Measurements from ENCODE around the gene TLE5. TPM values are rescaled to one million over a fixed set of nuclear protein-coding genes. Genes with fewer than 3 reads are reported as not detected.

TLE5 gene
- total and polyA plus RNA-seq, 2 donors (not counting 3 experiments of a cell fraction or from before 2014, with no cell fraction given): 393 to 574 TPM

- CTCF ChIA-PET: interaction anchor here (3.0 kb wide), 1 partner anchor 83 kb away, joined by 18 read pairs; no protein-coding TSS in a partner anchor
- no peaks in the 10 kb centered on the region for H3K36me3 ChIP-seq (ENCODE audit: control insufficient read depth in 2 of 2, extremely low read depth in 1 of 2, insufficient read depth in 2 of 2, low read length in 2 of 2)
- no peaks in the 10 kb centered on the region for H3K9me3 ChIP-seq (replicated peaks; ENCODE audit: control insufficient read depth, insufficient read depth, low read length)
- H3K27me3 ChIP-seq (ENCODE audit: control insufficient read depth in 2 of 2, insufficient read depth in 2 of 2, low read length in 2 of 2): peaks cover 1 to 8% of the 10 kb centered on the region in 2 experiments
- H3K9ac ChIP-seq (replicated peaks; ENCODE audit: extremely low read depth, insufficient read depth, low read length): no peak overlapping the region
- dilution Hi-C loops (cut with MboI; ENCODE audit: extremely low pct_ligation_motif_present, low sequenced_read_pairs) (no loop called here), intact Hi-C loops (cut with micrococcal nuclease) (loop anchor here (2.0 kb wide), 2 partner anchors 58 to 60 kb away; partner anchors contain the start of genes GNA11 and TLE6)
- FAIRE-seq: no peak
- no peak overlapping the region for H3K27ac ChIP-seq (ENCODE audit: insufficient read depth, low read depth, low read length)
- H4K20me1 ChIP-seq (replicated peaks; ENCODE audit: control insufficient read depth, extremely low read depth, insufficient read depth, low read length): no peaks in the 10 kb centered on the region
- no peaks in the 10 kb centered on the region for H3K9me1 ChIP-seq (replicated peaks; ENCODE audit: control insufficient read depth, extremely low read depth, insufficient read depth, low read length)
- TF ChIP-seq MYC (IDR thresholded peaks at IDR 0.05; ENCODE audit: low read depth, low read length): no peak
- TF ChIP-seq, protein P1, sequence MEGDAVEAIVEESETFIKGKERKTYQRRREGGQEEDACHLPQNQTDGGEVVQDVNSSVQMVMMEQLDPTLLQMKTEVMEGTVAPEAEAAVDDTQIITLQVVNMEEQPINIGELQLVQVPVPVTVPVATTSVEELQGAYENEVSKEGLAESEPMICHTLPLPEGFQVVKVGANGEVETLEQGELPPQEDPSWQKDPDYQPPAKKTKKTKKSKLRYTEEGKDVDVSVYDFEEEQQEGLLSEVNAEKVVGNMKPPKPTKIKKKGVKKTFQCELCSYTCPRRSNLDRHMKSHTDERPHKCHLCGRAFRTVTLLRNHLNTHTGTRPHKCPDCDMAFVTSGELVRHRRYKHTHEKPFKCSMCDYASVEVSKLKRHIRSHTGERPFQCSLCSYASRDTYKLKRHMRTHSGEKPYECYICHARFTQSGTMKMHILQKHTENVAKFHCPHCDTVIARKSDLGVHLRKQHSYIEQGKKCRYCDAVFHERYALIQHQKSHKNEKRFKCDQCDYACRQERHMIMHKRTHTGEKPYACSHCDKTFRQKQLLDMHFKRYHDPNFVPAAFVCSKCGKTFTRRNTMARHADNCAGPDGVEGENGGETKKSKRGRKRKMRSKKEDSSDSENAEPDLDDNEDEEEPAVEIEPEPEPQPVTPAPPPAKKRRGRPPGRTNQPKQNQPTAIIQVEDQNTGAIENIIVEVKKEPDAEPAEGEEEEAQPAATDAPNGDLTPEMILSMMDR (IDR thresholded peaks at IDR 0.05; ENCODE audit: extremely low read depth in 1 of 2, insufficient read depth in 1 of 2, low read depth in 1 of 2, low read length in 2 of 2): no peak
- TF ChIP-seq EZH2 (IDR thresholded peaks at IDR 0.05; ENCODE audit: borderline replicate concordance, low read depth, low read length, severe bottlenecking): no peak
- no peak overlapping the region for H2AFZ ChIP-seq (ENCODE audit: low read depth, low read length)
- no TSS peak for BruUV-seq (replicated peaks)
- no peaks in the 10 kb centered on the region for H3K79me2 ChIP-seq (ENCODE audit: control insufficient read depth, insufficient read depth, low read length)
- no peak for DNase-seq (ENCODE audit: low read depth, low spot score)
- POLR2A ChIA-PET: no interaction called here
- H3K4me2 ChIP-seq (ENCODE audit: insufficient read depth, low read length): no peak overlapping the region
- H3K4me1 ChIP-seq (ENCODE audit: control insufficient read depth, extremely low read depth, insufficient read depth, low read length): peaks cover 14% of the 10 kb centered on the region
- H3K4me3 ChIP-seq (replicated peaks in 1 of 3; ENCODE audit: insufficient read depth in 1 of 3, low read depth in 1 of 3, low read length in 3 of 3): no peak overlapping the region
These were observed 28.0 kb downstream of the TLE5 start for GRCh38 chr19:3034406-3034655.

DNA sequence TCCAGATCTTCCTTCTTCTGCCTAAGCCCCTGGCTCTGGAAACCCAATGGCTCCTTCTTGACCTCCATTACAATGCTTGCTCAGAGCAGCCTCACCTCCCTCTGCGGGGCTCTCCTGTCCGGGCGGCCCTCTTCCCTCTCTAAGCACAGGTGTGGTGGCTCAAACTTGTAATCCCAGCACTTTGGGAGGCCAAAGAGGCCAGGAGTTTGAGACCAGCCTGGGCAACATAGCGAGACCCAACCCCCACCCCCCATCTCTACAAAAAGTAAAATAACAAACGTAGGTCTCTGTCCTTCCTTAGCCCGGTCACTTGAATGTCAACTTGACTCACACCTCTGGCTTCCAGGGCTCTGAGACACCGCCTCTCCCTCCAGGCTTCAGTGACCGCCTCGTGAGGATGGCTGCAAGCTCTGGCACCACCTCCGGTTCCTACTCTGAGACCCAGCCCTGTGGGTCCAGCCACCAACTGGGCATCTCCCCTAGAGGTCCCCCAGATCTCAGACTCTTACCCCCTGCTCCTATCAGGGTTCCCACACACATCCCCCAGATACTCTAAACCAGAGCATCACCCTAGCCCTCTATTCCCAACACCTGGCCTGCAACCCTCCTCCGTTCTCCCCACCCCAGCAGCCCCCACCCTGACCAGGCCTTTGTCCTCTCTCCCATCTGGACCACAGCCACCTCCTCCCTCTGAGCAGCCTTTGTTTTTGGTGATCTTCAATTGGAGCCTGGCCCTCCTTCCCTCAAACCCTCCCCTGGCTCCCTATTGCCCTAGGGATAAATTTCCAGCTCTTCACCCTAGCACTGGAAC is 28.5 kb downstream of the TLE5 start:
- Histone ChIP-seq H2AFZ (ENCODE audit: low read depth, low read length) (no peak overlapping the region), H3K4me3 (replicated peaks in 1 of 3; ENCODE audit: insufficient read depth in 1 of 3, low read depth in 1 of 3, low read length in 3 of 3) (no peak overlapping the region), H3K9ac (replicated peaks; ENCODE audit: extremely low read depth, insufficient read depth, low read length) (no peak overlapping the region), H3K9me1 (replicated peaks; ENCODE audit: control insufficient read depth, extremely low read depth, insufficient read depth, low read length) (no peaks in the 10 kb centered on the region), H3K27me3 (ENCODE audit: control insufficient read depth in 2 of 2, insufficient read depth in 2 of 2, low read length in 2 of 2) (peaks cover 1 to 8% of the 10 kb centered on the region in 2 experiments), H3K79me2 (ENCODE audit: control insufficient read depth, insufficient read depth, low read length) (no peaks in the 10 kb centered on the region), H3K27ac (ENCODE audit: insufficient read depth, low read depth, low read length) (no peak overlapping the region), H3K4me2 (ENCODE audit: insufficient read depth, low read length) (no peak overlapping the region), H4K20me1 (replicated peaks; ENCODE audit: control insufficient read depth, extremely low read depth, insufficient read depth, low read length) (no peaks in the 10 kb centered on the region), H3K4me1 (ENCODE audit: control insufficient read depth, extremely low read depth, insufficient read depth, low read length) (peaks cover 14% of the 10 kb centered on the region), H3K9me3 (replicated peaks; ENCODE audit: control insufficient read depth, insufficient read depth, low read length) (no peaks in the 10 kb centered on the region), H3K36me3 (ENCODE audit: control insufficient read depth in 2 of 2, extremely low read depth in 1 of 2, insufficient read depth in 2 of 2, low read length in 2 of 2) (no peaks in the 10 kb centered on the region)
- dilution Hi-C loops (cut with MboI; ENCODE audit: extremely low pct_ligation_motif_present, low sequenced_read_pairs) (no loop called here), intact Hi-C loops (cut with micrococcal nuclease) (loop anchor here (2.0 kb wide), 2 partner anchors 57 to 61 kb away; partner anchors contain the start of genes GNA11 and TLE6)
- ChIA-PET POLR2A (no interaction called here), CTCF (no interaction called here)
- FAIRE-seq (peak; percentile 44), DNase-seq (ENCODE audit: low read depth, low spot score) (no peak)
- no peak for TF ChIP-seq POLR2A (IDR thresholded peaks at IDR 0.05; ENCODE audit: low read depth, low read length)
- TF ChIP-seq, protein P1 (IDR thresholded peaks at IDR 0.05; ENCODE audit: extremely low read depth in 1 of 2, insufficient read depth in 1 of 2, low read depth in 1 of 2, low read length in 2 of 2): no peak
- no peak for TF ChIP-seq GATA2 (IDR thresholded peaks at IDR 0.05; ENCODE audit: insufficient read depth, insufficient read length, low read depth, low read length)
- TF ChIP-seq, protein P2, sequence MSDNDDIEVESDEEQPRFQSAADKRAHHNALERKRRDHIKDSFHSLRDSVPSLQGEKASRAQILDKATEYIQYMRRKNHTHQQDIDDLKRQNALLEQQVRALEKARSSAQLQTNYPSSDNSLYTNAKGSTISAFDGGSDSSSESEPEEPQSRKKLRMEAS (IDR thresholded peaks at IDR 0.05; ENCODE audit: insufficient read depth, insufficient read length): no peak
- TF ChIP-seq POLR2AphosphoS5 (IDR thresholded peaks at IDR 0.05; ENCODE audit: insufficient read depth, low read depth, low read length): no peak
- no peak for TF ChIP-seq FOS (IDR thresholded peaks at IDR 0.05; ENCODE audit: borderline replicate concordance, insufficient read depth, low read length)
- BruUV-seq (replicated peaks): no TSS peak

Measured in endothelial cell of umbilical vein (primary cell).